SIG-M5 treated with dmso at 0.1 percent for 504 hours (cell line): Measurements from ENCODE around the gene TBX19.
A peak's percentile ranks its signal among the peaks of the same experiment; 100 is the strongest.

Experiments used
- DNase-seq: peaks from one replicate; lab custom pipeline; 2025; ENCODE audit not compliant: unreplicated experiment; lab: John Stamatoyannopoulos, UW

Gene TBX19

DNA sequence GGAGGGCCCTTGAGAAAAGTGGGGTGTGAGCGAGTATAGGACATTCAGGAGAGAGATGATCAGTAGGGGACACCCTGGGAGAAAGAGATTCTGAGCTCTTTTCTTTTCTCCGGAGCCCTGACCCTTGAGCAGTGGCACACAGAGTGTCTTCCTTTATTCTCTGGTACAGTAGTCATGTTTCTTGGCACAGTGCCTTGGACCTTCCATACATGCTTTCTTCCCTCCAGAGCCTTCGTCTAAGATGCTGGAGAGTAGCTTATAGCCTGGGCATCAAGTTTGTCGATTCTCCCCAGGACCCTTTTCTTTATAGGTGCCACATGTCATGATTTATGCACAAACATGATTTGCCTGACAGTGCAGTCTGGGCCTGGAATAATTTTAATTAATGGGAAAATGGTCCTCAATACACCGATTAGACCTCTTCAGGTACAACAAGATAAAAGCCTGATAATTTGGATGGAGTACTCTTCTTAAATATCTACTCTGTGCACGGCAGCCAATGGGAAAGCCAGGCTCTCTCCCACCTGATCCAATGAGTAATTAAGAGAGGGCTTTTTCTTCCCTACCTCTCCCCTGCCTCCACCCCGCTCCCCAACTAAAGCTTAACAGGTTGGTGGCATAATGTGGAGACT is at the start of gene TBX19:
TSS of gene TBX19 (plus strand) at position 582 of the 632 bp plus-strand sequence. CDS start 214 bp downstream, outside the sequence.
- no peak for DNase-seq

- DNase-seq: peak; percentile 58
Measured at GRCh38 chr1:168234846-168235547, 45.7 kb upstream of the TBX19 start.

DNA sequence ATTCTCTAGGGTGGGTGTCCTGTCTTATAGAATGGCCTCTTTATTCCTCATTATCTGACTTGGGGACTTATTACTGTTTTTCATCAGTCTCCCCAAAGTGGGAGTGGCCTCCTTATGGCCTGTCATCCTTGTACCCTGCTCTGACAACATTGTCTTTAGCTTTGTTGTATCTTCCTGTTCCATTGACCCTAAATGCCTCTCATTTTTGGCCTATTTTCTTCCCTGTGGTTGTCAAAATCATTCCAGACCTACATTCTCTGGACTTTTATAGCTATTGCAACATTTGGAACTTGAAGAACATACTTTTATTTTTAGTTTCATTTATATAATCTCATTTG is 45.2 kb upstream of the TBX19 start:
- no peak for DNase-seq

DNA sequence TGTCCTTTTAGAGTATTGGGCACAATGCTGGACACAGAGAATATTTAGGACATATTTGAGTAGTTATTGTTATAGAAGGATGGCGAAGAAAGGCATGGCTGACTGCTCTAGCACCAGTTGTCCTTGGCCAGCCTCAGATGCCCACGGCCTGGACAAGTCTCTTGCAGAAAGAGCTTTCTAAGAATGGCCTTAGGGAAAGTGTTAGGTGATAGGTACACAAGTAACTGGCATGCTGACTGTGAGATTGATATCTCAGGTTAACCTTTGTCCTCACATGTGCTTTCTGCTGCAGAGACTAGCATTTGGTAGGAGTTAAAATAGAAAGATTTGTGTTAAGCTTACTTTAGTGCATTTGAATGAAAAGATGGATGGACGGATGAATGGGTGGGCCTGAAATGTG is 44.7 kb upstream of the TBX19 start:
- no peak for DNase-seq

DNA sequence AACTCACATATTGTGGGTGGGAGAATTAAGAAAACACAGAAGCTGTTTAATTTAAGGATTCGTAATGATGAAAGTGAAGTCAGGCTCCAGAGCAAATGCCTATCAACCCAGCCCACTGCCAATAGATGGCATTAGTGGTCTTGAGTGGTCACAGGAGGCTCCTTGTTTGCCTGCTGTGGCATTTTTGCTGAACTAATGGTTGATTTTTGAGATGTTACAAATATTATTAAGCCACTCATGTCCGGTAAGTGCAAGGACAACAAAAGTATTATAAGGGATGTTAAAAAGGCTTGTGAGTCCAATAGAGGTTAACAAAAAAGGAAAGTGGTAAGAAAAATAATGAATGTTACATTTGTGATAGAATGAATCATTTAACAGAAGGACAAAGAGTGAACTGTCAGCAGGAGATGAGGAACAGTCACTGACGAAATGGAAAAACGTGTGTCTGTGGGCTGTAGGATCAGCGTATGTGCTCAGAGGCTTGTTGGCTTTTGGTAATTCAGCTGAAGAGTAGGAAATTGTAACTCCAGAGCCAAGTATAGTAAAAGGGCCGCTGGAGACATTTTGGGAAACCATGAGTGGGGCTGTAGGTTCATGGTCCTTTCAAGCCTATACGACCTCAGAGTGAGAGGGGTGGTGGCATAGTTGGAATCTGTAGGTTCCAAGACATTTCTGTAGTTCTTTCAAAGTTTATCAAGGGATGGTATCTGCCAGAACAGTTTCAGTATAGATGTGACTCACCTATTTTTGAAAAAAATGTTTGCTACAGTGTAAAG is 43.7 kb upstream of the TBX19 start:
- no peak for DNase-seq

DNA sequence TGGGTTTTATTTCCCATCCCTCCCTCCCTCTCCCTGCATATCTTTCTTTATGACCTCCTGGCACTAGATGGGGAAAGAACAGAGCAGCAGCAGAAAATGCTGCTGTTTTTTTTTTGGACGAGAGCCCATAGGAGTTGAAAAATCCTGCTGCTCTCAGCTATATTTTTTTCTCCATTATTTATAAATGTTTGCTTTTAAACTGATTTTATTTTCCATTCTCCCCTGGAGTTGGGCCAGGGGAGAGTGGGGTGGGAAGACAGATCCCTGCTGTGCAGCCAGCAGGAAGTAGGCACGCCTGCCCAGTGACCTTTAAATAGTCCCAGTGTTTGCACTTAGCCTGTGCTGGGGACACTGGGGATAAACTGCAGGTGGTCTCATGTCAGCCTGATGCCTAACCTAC is 37.5 kb upstream of the TBX19 start:
- DNase-seq: no peak

GRCh38 chr1:168243636-168244212 is 37.0 kb upstream of the TBX19 start:
- no peak for DNase-seq

GRCh38 chr1:168245042-168245441 is 35.6 kb upstream of the TBX19 start:
- no peak for DNase-seq

DNA sequence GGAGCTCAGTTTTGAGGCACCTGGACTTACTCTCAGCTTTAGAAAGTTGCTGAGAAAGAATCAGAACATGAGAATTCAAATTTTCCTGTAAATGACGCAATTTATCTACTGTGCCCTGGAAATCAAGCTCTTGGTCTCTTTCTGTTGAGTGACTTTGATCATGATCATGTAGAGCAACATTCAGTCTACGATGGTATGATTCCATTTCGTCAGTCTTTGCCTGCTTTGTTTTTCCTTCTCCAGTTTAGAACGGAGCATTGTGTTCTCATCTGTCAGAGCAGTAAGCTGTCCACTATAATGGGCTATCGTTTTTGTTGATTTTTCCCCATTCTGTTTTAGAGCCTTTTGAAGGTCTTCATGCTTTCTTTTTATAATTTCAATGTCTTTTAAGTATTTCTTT is 34.2 kb upstream of the TBX19 start:
- DNase-seq: no peak

DNA sequence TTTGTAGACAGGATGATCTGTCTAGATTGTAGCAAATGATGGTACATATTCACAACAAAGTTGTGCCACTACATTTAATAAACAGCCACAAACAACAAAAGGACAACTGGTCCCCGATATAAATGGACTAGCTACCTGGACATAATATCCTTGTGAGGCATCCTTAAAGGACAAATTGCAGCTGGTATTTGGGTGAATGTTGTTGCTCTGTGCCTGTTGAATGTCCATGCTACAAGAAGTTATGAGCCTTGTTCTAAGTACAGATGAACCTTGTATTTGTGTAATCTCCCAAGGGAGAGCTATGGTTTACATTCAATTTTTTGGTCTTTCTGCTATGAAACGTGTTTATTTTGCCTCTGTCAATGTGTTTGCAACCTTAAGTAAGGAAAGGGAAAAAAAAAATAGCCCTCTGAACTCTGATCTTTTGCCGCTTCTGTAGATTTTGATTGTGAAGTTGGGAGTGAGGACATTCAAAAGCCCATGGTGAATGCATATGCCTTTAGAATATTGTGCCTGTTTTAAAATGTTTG is 28.4 kb upstream of the TBX19 start:
- DNase-seq: no peak

- DNase-seq: no peak
Measured at GRCh38 chr1:168256164-168256563, 24.5 kb upstream of the TBX19 start.

GRCh38 chr1:168257397-168257796 is 23.3 kb upstream of the TBX19 start:
- DNase-seq: no peak

- DNase-seq: no peak
Measured at GRCh38 chr1:168259567-168259966, 21.1 kb upstream of the TBX19 start.

DNA sequence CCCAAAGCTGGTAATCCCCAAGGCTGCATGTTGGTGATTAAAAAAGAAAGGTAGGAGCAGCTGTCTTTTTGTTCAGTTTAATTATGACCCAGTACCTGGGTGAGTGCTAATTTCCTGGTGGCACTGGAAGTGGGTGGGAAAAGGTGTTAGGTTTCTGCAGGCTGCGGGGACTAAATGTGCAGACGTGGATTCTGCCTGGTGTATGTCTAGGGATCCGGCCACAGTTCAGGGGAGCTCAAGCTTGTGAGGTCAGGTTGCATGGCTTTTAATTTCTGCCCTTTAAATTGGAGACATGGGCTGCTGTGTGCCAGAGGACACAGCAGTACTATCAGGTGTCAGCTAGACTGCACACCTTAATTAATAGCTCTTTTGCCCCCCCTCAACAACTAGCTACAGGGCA is 20.3 kb upstream of the TBX19 start:
- DNase-seq: no peak

DNA sequence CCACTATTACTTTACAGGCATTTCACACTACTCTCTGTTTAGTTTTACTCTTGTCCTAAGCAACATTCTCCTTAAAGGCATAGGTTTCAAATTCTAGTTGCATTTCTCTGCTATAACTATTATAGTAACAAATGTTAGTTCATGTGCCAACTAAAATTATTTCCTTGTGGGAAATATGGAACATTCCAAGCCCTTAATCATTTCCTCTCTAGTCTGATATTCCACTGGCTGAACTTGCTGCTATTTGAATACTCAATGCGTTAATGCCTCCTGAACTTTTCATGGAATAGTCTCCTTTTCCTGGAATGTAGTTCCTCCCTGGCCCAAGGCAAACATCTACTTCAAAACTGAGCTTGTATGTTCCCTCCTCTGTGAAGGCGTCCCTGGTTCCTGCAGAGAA is 19.3 kb upstream of the TBX19 start:
- no peak for DNase-seq

GRCh38 chr1:168263130-168263529 is 17.5 kb upstream of the TBX19 start:
- DNase-seq: no peak

GRCh38 chr1:168264296-168264695 is 16.4 kb upstream of the TBX19 start:
- no peak for DNase-seq

DNA sequence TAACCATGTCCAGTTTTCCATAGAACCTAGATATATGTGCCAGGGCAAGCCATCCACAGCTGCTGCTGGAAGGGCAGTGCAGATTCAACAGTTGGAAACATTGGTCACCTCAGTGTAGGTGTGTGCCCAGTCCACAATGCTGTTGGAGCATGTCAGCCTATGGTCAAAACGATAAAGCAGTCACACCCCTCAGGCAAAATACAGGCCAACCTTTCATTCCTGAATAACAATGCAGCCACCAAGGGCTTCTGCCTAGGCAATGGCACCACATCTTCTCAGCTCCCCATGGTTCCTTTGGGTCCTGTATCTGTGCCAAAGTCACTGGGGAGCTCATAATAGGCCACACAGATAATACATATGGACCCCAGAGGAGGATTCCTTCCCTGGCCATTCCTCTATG is 15.1 kb upstream of the TBX19 start:
- no peak for DNase-seq

DNA sequence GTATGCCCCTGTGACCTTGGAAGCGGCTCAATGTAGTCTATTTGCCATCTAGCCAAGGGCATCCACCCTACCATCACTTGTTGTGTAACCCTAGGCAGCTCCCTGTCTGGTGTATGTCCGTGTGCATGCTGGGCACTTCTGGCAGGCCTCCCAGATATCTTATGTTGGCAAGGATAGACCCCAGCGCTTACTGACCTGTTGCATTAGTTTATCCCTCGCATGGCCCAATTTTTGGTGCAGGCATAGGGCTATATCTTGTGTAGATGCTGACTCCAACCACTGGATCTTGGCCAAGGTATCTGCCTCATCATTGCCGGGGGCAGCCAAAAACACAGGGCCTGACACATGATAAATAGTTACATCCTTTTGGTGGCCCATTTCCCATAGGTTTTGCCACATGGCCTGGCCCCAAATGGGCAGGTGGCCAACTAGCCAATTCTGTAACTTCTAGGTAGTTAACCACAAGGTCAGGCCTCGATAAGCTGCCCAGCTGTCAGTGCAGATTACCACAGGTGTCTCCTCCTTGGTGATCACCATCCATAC is 14.0 kb upstream of the TBX19 start:
- no peak for DNase-seq

GRCh38 chr1:168271636-168272035 is 9.0 kb upstream of the TBX19 start:
- no peak for DNase-seq

DNA sequence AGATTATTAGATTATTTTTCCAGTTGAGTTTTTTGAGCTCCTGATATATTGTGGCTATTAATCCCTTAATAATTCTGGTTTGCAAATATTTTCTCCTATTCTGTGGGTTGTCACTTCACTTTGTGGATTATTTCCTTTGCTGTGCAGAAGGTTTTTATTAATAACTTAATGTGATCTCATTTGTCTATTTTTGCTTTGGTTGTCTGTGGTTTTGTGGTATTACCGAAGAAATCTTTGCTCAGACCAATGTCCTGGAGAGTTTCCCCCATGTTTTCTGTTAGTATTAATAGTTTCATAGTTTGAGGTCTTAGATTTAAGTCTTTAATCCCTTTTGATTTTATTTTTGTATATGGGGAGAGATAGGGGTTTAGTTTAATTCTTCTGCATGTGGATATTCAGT is 7.1 kb upstream of the TBX19 start:
- DNase-seq: no peak
